IPS-15b (cell line): ENCODE results near the gene SULT1A3.
"Not testable (repeated sequence)": the region's sequence is repeated elsewhere in the genome, so short reads cannot be mapped to it uniquely, and the experiment has no call there.

Source experiments
- H3K27me3 ChIP-seq: one replicate; pipeline ENCODE4 v1.6.1; 2013; ENCODE audit warnings: low read length; ENCODE audit not compliant: control insufficient read depth, insufficient read depth
- H3K36me3 ChIP-seq: one replicate; pipeline ENCODE4 v1.6.1; 2013; ENCODE audit warnings: low read length; ENCODE audit not compliant: control insufficient read depth, insufficient read depth
- H3K4me1 ChIP-seq: one replicate; pipeline ENCODE4 v1.6.1; 2013; ENCODE audit warnings: mild to moderate bottlenecking, low read length; ENCODE audit not compliant: control insufficient read depth, insufficient read depth
- H3K4me3 ChIP-seq: one replicate; pipeline ENCODE4 v1.5.1; 2013; ENCODE audit warnings: low read depth, low read length
- H3K9ac ChIP-seq: one replicate; pipeline ENCODE4 v1.6.1; 2013; ENCODE audit warnings: low read depth, mild to moderate bottlenecking, low read length
- H3K9me3 ChIP-seq: one replicate; pipeline ENCODE4 v1.6.1; 2013; ENCODE audit warnings: mild to moderate bottlenecking, low read length; ENCODE audit not compliant: control insufficient read depth, insufficient read depth

Gene SULT1A3

GRCh38 chr16:30187971-30188561 lies 11.0 kb upstream of the SULT1A3 start:
- Histone ChIP-seq H3K36me3 (no peaks in the 10 kb centered on the region), H3K4me3 (no peak overlapping the region), H3K4me1 (no peaks in the 10 kb centered on the region), H3K27me3 (no peaks in the 10 kb centered on the region), H3K9ac (no peak overlapping the region), H3K9me3 (no peaks in the 10 kb centered on the region)

GRCh38 chr16:30191158-30191557 lies 7.9 kb upstream of the SULT1A3 start:
- not testable (repeated sequence) for H3K36me3 ChIP-seq, H3K9ac ChIP-seq, H3K27me3 ChIP-seq, H3K4me1 ChIP-seq, H3K4me3 ChIP-seq, H3K9me3 ChIP-seq

- H3K9ac ChIP-seq, H3K9me3 ChIP-seq, H3K4me1 ChIP-seq, H3K4me3 ChIP-seq, H3K36me3 ChIP-seq, H3K27me3 ChIP-seq: not testable (repeated sequence)
Observed at GRCh38 chr16:30193098-30193497, 6.0 kb upstream of the SULT1A3 start.

GRCh38 chr16:30193615-30194014 lies 5.4 kb upstream of the SULT1A3 start, which contains the start of the genes BOLA2B and SLX1A:
BOLA2B (minus strand) TSS chr16:30193666; CDS start chr16:30193595, 71 bp downstream.
SLX1A (plus strand) TSS chr16:30193875; CDS start chr16:30194085, 210 bp downstream.
- H3K4me3 ChIP-seq = peak within 1 kb of the TSS; percentile 35
- not testable (repeated sequence) for H3K9me3 ChIP-seq, H3K9ac ChIP-seq, H3K27me3 ChIP-seq, H3K36me3 ChIP-seq, H3K4me1 ChIP-seq

- not testable (repeated sequence) for H3K27me3 ChIP-seq, H3K9ac ChIP-seq, H3K9me3 ChIP-seq, H3K36me3 ChIP-seq, H3K4me1 ChIP-seq
- H3K4me3 ChIP-seq = peak overlapping the region; percentile 35
Observed at GRCh38 chr16:30194172-30194925, 4.7 kb upstream of the SULT1A3 start.

- not testable (repeated sequence) for H3K4me3 ChIP-seq, H3K9ac ChIP-seq, H3K36me3 ChIP-seq
Observed at GRCh38 chr16:30197001-30197400, 2.1 kb upstream of the SULT1A3 start.

GRCh38 chr16:30199608-30200343 lies 721 bp downstream of the SULT1A3 start:
- H3K4me3 ChIP-seq, H3K27me3 ChIP-seq, H3K9me3 ChIP-seq, H3K9ac ChIP-seq, H3K36me3 ChIP-seq, H3K4me1 ChIP-seq: not testable (repeated sequence)

More at GRCh38 chr16:30197001-30197400, 2.1 kb upstream of the SULT1A3 start:
- H3K4me1 ChIP-seq, H3K9me3 ChIP-seq, H3K27me3 ChIP-seq: not testable (repeated sequence)

GRCh38 chr16:30205541-30206236 lies 6.6 kb downstream of the SULT1A3 start:
- H3K9me3 ChIP-seq, H3K4me1 ChIP-seq, H3K9ac ChIP-seq, H3K27me3 ChIP-seq, H3K36me3 ChIP-seq, H3K4me3 ChIP-seq: not testable (repeated sequence)

- H3K36me3 ChIP-seq, H3K9me3 ChIP-seq, H3K4me1 ChIP-seq, H3K4me3 ChIP-seq, H3K27me3 ChIP-seq, H3K9ac ChIP-seq: not testable (repeated sequence)
Observed at GRCh38 chr16:30206252-30206651, 7.2 kb downstream of the SULT1A3 start.

- H3K27me3 ChIP-seq, H3K4me3 ChIP-seq, H3K4me1 ChIP-seq, H3K9me3 ChIP-seq, H3K9ac ChIP-seq, H3K36me3 ChIP-seq: not testable (repeated sequence)
Observed at GRCh38 chr16:30207063-30207704, 8.1 kb downstream of the SULT1A3 start.

- not testable (repeated sequence) for H3K4me1 ChIP-seq, H3K9me3 ChIP-seq
Observed at GRCh38 chr16:30209032-30209431, 10.0 kb downstream of the SULT1A3 start.

More at GRCh38 chr16:30209032-30209431, 10.0 kb downstream of the SULT1A3 start:
- H3K36me3 ChIP-seq, H3K4me3 ChIP-seq, H3K27me3 ChIP-seq, H3K9ac ChIP-seq: not testable (repeated sequence)
